PC-3 (cell line): Measurements from ENCODE around the gene LINGO4. TPM values are rescaled to one million over a fixed set of nuclear protein-coding genes. Genes with fewer than 3 reads are reported as not detected.
A peak's percentile ranks its signal among the peaks of the same experiment; 100 is the strongest.

ENCODE experiments used
- ATAC-seq: fragments of 200-7000 bp; cut with Tn5 transposase; 2 replicates; pipeline ENCODE4 v1.9.1; 2020; ENCODE audit warnings: mild to moderate bottlenecking, moderate library complexity
- BruUV-seq: library from RNA; stranded (reverse); fragments of 400-500 nt; replicated peaks from 2 replicates; lab custom pipeline; 2021; lab: Mats Ljungman, UMichigan
- CTCF ChIA-PET: fragments of 300-600 bp; sonication (Branson Sonifier 250); formaldehyde crosslinking; loops from one replicate; lab custom pipeline; 2022; ENCODE audit warnings: antibody characterized with exemption; lab: Charles Lee
- POLR2A ChIA-PET: fragments of 300-600 bp; sonication (Branson Sonifier 250); formaldehyde crosslinking; loops from one replicate; lab custom pipeline; 2022; ENCODE audit warnings: antibody characterized with exemption; ENCODE audit not compliant: unreplicated experiment; lab: Charles Lee
- DNase-seq: peaks from one replicate; pipeline ENCODE4 v3.0.0-alpha.2; 2015
- H2AFZ ChIP-seq: fragments of 300-600 bp; sonication (generic); 2 replicates; pipeline ENCODE4 v1.6.0; 2016; ENCODE audit warnings: antibody characterized with exemption, low read length
- H3F3A ChIP-seq: fragments of 300-600 bp; sonication (generic); one replicate; pipeline ENCODE4 v1.6.0; 2017; ENCODE audit warnings: antibody characterized with exemption, low read length, control low read depth, mild to moderate bottlenecking; ENCODE audit not compliant: unreplicated experiment
- H3K27ac ChIP-seq: fragments of 300-600 bp; sonication (generic); 2 replicates; pipeline ENCODE4 v1.5.1; 2016; ENCODE audit warnings: mild to moderate bottlenecking, low read length
- H3K27me3 ChIP-seq: fragments of 300-600 bp; sonication (generic); 2 replicates; pipeline ENCODE4 v1.6.1; 2016; ENCODE audit warnings: low read length, mixed read lengths
- H3K36me3 ChIP-seq: fragments of 300-600 bp; sonication (generic); 2 replicates; pipeline ENCODE4 v1.6.1; 2016; ENCODE audit warnings: low read depth, mixed run types, low read length, mixed read lengths
- H3K4me1 ChIP-seq: fragments of 300-600 bp; sonication (generic); 2 replicates; pipeline ENCODE4 v1.5.1; 2016; ENCODE audit warnings: low read length; ENCODE audit not compliant: insufficient read depth
- H3K4me2 ChIP-seq: fragments of 300-600 bp; sonication (generic); 2 replicates; pipeline ENCODE4 v1.6.0; 2016; ENCODE audit warnings: low read length
- H3K4me3 ChIP-seq: fragments of 300-600 bp; sonication (generic); 2 replicates; pipeline ENCODE4 v1.5.1; 2016; ENCODE audit warnings: mild to moderate bottlenecking, low read length, mixed read lengths
- H3K79me2 ChIP-seq: fragments of 300-600 bp; sonication (generic); 2 replicates; pipeline ENCODE4 v1.6.1; 2017; ENCODE audit warnings: low read length, mixed read lengths
- H3K9ac ChIP-seq: fragments of 300-600 bp; sonication (generic); 2 replicates; pipeline ENCODE4 v1.6.0; 2016; ENCODE audit warnings: mild to moderate bottlenecking, low read length
- H3K9me2 ChIP-seq: fragments of 300-600 bp; sonication (generic); replicated peaks from 2 replicates; pipeline ENCODE4 v1.6.1; 2016; ENCODE audit warnings: mixed run types, low read length, mixed read lengths
- H3K9me3 ChIP-seq: fragments of 300-600 bp; sonication (generic); 2 replicates; pipeline ENCODE4 v1.6.1; 2016; ENCODE audit warnings: low read length, mixed read lengths
- H4K20me1 ChIP-seq: fragments of 300-600 bp; sonication (generic); 2 replicates; pipeline ENCODE4 v1.6.1; 2016; ENCODE audit warnings: low read length, mixed read lengths
- CTCF ChIP-seq: fragments of 300-600 bp; sonication (generic); conservative IDR thresholded peaks from 2 replicates; pipeline ENCODE4 v1.5.1; 2017; ENCODE audit warnings: antibody characterized with exemption, low read depth, mild to moderate bottlenecking, low read length
- EZH2 ChIP-seq: fragments of 300-600 bp; sonication (generic); IDR thresholded peaks from one replicate; pipeline ENCODE4 v1.6.1; 2017; ENCODE audit warnings: antibody characterized with exemption, mild to moderate bottlenecking, low read length; ENCODE audit not compliant: unreplicated experiment
- EZH2phosphoT487 ChIP-seq: fragments of 300-600 bp; sonication (generic); IDR thresholded peaks from 2 replicates; pipeline ENCODE4 v1.6.1; 2018; ENCODE audit warnings: mild to moderate bottlenecking, antibody characterized with exemption, low read length, borderline replicate concordance
- intact Hi-C: fragments of 100-400 bp; cut with micrococcal nuclease; formaldehyde crosslinking; loops from 2 replicates; pipeline ENCODE4 v1.9.0; 2023
- total RNA-seq: library from RNA; depleted of rRNA; stranded (reverse); fragments of >200 nt; gene quantifications from 2 replicates; pipeline ENCODE4 v1.2.3, GENCODE V29; 2014

The LINGO4 gene
- total RNA-seq, 1 experiment from 2014 or later: not detected

- no peak for TF ChIP-seq EZH2phosphoT487
- no peak for TF ChIP-seq CTCF
- TF ChIP-seq EZH2: no peak
- Histone ChIP-seq H3K36me3 (no peaks in the 10 kb centered on the region), H3K27me3 (no peaks in the 10 kb centered on the region; the same call in 1 of the 2 replicates), H4K20me1 (no peaks in the 10 kb centered on the region), H3F3A (no peaks in the 10 kb centered on the region), H3K27ac (no peak overlapping the region), H3K9me3 (no peaks in the 10 kb centered on the region), H3K9me2 (no peaks in the 10 kb centered on the region), H3K9ac (no peak overlapping the region), H3K4me2 (no peak overlapping the region), H3K4me1 (no peaks in the 10 kb centered on the region), H2AFZ (no peak overlapping the region), H3K4me3 (no peak overlapping the region), H3K79me2 (no peaks in the 10 kb centered on the region)
- CTCF ChIA-PET: no interaction called here
- ATAC-seq (no peak), DNase-seq (no peak)
- no TSS peak for BruUV-seq
- intact Hi-C loops: no loop called here
- POLR2A ChIA-PET: no interaction called here
Measured at GRCh38 chr1:151798571-151798970, 6.6 kb downstream of the LINGO4 start.

- TF ChIP-seq EZH2 (no peak), EZH2phosphoT487 (no peak), CTCF (no peak)
- H3F3A ChIP-seq: no peaks in the 10 kb centered on the region
- ChIA-PET CTCF (interaction anchor here (0.6 kb wide), 1 partner anchor 98 kb away, joined by 3 read pairs; no protein-coding TSS in a partner anchor), POLR2A (no interaction called here)
- intact Hi-C loops: loop anchor here (1.0 to 2.0 kb wide), 2 partner anchors 28 to 46 kb away; partner anchors contain the start of gene MRPL9
- peak overlapping the region; percentile 83 for H3K4me3 ChIP-seq
- no peak overlapping the region for H3K27ac ChIP-seq
- no peaks in the 10 kb centered on the region for H4K20me1 ChIP-seq
- no peaks in the 10 kb centered on the region for H3K9me3 ChIP-seq
- peaks cover 13% of the 10 kb centered on the region for H3K79me2 ChIP-seq
- no peaks in the 10 kb centered on the region for H3K36me3 ChIP-seq
- DNase-seq (peak; percentile 24), ATAC-seq (peak; percentile 27)
- peak overlapping the region; percentile 94 for H3K4me2 ChIP-seq
- no peaks in the 10 kb centered on the region for H3K9me2 ChIP-seq
- H2AFZ ChIP-seq: peak overlapping the region; percentile 96
- TSS peak; percentile 94 for BruUV-seq
- peaks cover 12% of the 10 kb centered on the region for H3K4me1 ChIP-seq
- peak overlapping the region; percentile 62 for H3K9ac ChIP-seq
- H3K27me3 ChIP-seq: no peaks in the 10 kb centered on the region
Measured at GRCh38 chr1:151790940-151791651, 14.1 kb downstream of the LINGO4 start.
